Keratinocyte (primary cell): ENCODE results near the gene APCS.

ENCODE experiments used
- CTCF ChIP-seq, 3 experiments: IDR thresholded peaks in 1 of 3; conservative IDR thresholded peaks in 1 of 3; optimal IDR thresholded peaks in 1 of 3; 2 replicates in 2 of 3; 3 replicates in 1 of 3; pipeline versions ENCODE3 to v1.5.1; 2011; ENCODE audit warnings: low read length in 3 of 3, mild to moderate bottlenecking in 3 of 3, moderate library complexity in 2 of 3, control low read depth in 1 of 3, inconsistent platforms in 1 of 3; ENCODE audit not compliant: insufficient read depth in 2 of 3; ENCODE audit errors: extremely low read depth in 1 of 3
- EZH2 ChIP-seq: IDR thresholded peaks from one replicate; pipeline ENCODE4 v1.6.1; 2012; ENCODE audit warnings: inconsistent platforms, mild to moderate bottlenecking, low read length, moderate library complexity

GRCh38 chr1:159587461-159587951, at the start of gene APCS:
- no peak for TF ChIP-seq EZH2
- TF ChIP-seq CTCF (optimal IDR thresholded peaks at IDR 0.05 in 1 of 3, IDR thresholded peaks at IDR 0.05 in 1 of 3, conservative IDR thresholded peaks at IDR 0.05 in 1 of 3; ENCODE audit: extremely low read depth in 1 of 3, insufficient read depth in 2 of 3, low read length in 3 of 3), result no peak
